ENCODE measurements around the gene MXRA7. TPM values are rescaled to one million over a fixed set of nuclear protein-coding genes. Genes with fewer than 3 reads are reported as not detected.

MXRA7 gene
- total and polyA plus RNA-seq, 2 donors (not counting 1 experiment from before 2014, with no cell fraction given) = 5.5 to 16.1 TPM

- Mint-ChIP-seq H3K4me3 (no peak overlapping the region), H3K9me3 (ENCODE audit: insufficient read depth) (no peaks in the 10 kb centered on the region), H3K4me1 (peaks cover 12% of the 10 kb centered on the region), H3K27ac (no peak overlapping the region), H3K27me3 (peaks cover 3% of the 10 kb centered on the region)
- intact Hi-C loops (cut with micrococcal nuclease) = no loop called here
- ChIA-PET POLR2A (interaction anchor here (0.7 kb wide), 1 partner anchor 170 kb away, joined by 3 read pairs; no protein-coding TSS in a partner anchor), CTCF (interaction anchor here (0.6 to 2.0 kb wide), 2 partner anchors 16 to 394 kb away, joined by 3 to 13 read pairs; no protein-coding TSS in a partner anchor)
- no peak overlapping the region for H3K9ac ChIP-seq (ENCODE audit: low read length)
- ATAC-seq (ENCODE audit: low read depth) (no peak), DNase-seq (no peak)
- H2AFZ ChIP-seq (ENCODE audit: insufficient read depth, low read depth, low read length, poor library complexity, severe bottlenecking) = no peak overlapping the region
- H3K9me3 ChIP-seq (ENCODE audit: control extremely low read depth in 1 of 3, control insufficient read depth in 2 of 3, insufficient read depth in 1 of 3, low read length in 2 of 3) = no peaks in the 10 kb centered on the region
- H3K79me2 ChIP-seq (ENCODE audit: control insufficient read depth, insufficient read depth, low read length) = peaks cover 17% of the 10 kb centered on the region
- H4K20me1 ChIP-seq (ENCODE audit: control insufficient read depth, insufficient read depth, low read length, poor library complexity, severe bottlenecking) = no peaks in the 10 kb centered on the region
- peaks cover 0 to 9% (median 0%) of the 10 kb centered on the region in 4 experiments for H3K27me3 ChIP-seq (replicated peaks in 1 of 4; ENCODE audit: control extremely low read depth in 1 of 4, control insufficient read depth in 3 of 4, insufficient read depth in 4 of 4, low read length in 3 of 4)
- TF ChIP-seq EZH2 (IDR thresholded peaks at IDR 0.05; ENCODE audit: borderline replicate concordance, insufficient read depth, low read depth, low read length, poor library complexity, severe bottlenecking) (no peak), CTCF (IDR thresholded peaks at IDR 0.05) (no peak)
- H3K27ac ChIP-seq (ENCODE audit: low read length in 2 of 2) = no peak overlapping the region
- H3K4me1 ChIP-seq (ENCODE audit: control insufficient read depth in 2 of 2, insufficient read depth in 2 of 2, low read length in 2 of 2) = peaks cover 7 to 12% of the 10 kb centered on the region in 2 donors
- WGBS (ENCODE audit: insufficient coverage) = 71% methylated on average over 16 of the region's 17 CpGs
- H3K4me2 ChIP-seq (replicated peaks; ENCODE audit: low read depth, low read length, poor library complexity, severe bottlenecking) = no peak overlapping the region
- H3K36me3 ChIP-seq (replicated peaks in 1 of 2; ENCODE audit: control extremely low read depth in 1 of 2, control insufficient read depth in 1 of 2, extremely low read depth in 1 of 2, insufficient read depth in 2 of 2, low read length in 1 of 2) = no peaks in the 10 kb centered on the region
- H3K4me3 ChIP-seq (ENCODE audit: control extremely low read depth in 1 of 5, extremely low read depth in 1 of 5, insufficient read depth in 1 of 5, low read depth in 2 of 5, low read length in 4 of 5) = no peak overlapping the region
Observed at GRCh38 chr17:76697702-76698465, 12.9 kb downstream of the MXRA7 start.

Data from B cell (primary cell).